Measurements from ENCODE around the gene RNU7-1. TPM values are rescaled to one million over a fixed set of nuclear protein-coding genes. Genes with fewer than 3 reads are reported as not detected.

The RNU7-1 gene
- total and polyA plus RNA-seq, 2 experiments from 2014 or later, result not detected

DNA sequence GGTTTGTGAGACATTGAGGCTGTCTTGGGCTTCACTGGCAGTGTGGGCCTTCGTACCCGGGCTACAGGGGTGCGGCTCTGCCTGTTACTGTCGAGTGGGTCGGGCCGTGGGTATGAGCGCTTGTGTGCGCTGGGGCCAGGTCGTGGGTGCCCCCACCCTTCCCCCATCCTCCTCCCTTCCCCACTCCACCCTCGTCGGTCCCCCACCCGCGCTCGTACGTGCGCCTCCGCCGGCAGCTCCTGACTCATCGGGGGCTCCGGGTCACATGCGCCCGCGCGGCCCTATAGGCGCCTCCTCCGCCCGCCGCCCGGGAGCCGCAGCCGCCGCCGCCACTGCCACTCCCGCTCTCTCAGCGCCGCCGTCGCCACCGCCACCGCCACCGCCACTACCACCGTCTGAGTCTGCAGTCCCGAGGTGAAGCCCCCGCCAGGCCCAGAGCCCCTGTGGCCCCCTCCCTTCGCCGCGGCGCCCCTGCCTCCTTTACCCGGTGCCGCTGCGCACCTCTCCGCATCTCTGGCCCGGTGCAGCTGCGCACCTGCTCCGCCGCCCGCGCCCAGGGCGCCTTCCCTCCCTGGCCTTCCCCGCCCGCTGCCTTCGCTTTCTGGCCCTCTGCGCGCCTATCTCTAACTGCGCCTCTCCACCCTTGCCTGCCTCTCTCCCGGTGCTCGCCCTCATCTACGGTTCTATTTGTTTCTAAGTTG, 29.2 kb upstream of the RNU7-1 start, which contains the start of gene ENO2:
Gene ENO2 (plus strand): TSS at position 335 of the 701 bp plus-strand sequence. CDS start 1,253 bp downstream, outside the sequence.
- Histone ChIP-seq H3K27me3 (replicated peaks; ENCODE audit: insufficient read depth) (no peaks in the 10 kb centered on the region), H3K36me3 (ENCODE audit: low read depth) (no peaks in the 10 kb centered on the region), H3K9me2 (ENCODE audit: insufficient read depth) (no peaks in the 10 kb centered on the region), H3F3A (ENCODE audit: insufficient read depth) (no peaks in the 10 kb centered on the region), H3K4me1 (ENCODE audit: insufficient read depth) (peaks cover 10% of the 10 kb centered on the region; the same call in 1 of the 2 replicates), H3K4me3 (peak within 1 kb of the TSS; percentile 94), H3K9me3 (ENCODE audit: low read depth) (no peaks in the 10 kb centered on the region), H3K79me2 (ENCODE audit: insufficient read depth) (peaks cover 11% of the 10 kb centered on the region; the same call in 1 of the 2 replicates), H3K9ac (peak within 1 kb of the TSS; percentile 82), H2AFZ (peak within 1 kb of the TSS; percentile 89), H4K20me1 (ENCODE audit: insufficient read depth) (no peaks in the 10 kb centered on the region), H3K27ac (no peak within 1 kb of the TSS), H3K4me2 (ENCODE audit: unreplicated experiment) (peak within 1 kb of the TSS; percentile 86)
- 1 to 2% methylated on average over 51 to 68 of the region's 68 CpGs for WGBS, 2 experiments (ENCODE audit: low coverage in 1 of 2, low lambda C conversion rate in 2 of 2, missing lambda C conversion rate in 2 of 2)
- in situ Hi-C loops (cut with MboI), result no loop called here
- TF ChIP-seq EZH2 (IDR thresholded peaks at IDR 0.05; ENCODE audit: insufficient read depth, poor library complexity, severe bottlenecking) (no peak), EZH2phosphoT487 (IDR thresholded peaks at IDR 0.05; ENCODE audit: insufficient read depth, low read depth) (no peak)
- DNase-seq, result peak; percentile 92

DNA sequence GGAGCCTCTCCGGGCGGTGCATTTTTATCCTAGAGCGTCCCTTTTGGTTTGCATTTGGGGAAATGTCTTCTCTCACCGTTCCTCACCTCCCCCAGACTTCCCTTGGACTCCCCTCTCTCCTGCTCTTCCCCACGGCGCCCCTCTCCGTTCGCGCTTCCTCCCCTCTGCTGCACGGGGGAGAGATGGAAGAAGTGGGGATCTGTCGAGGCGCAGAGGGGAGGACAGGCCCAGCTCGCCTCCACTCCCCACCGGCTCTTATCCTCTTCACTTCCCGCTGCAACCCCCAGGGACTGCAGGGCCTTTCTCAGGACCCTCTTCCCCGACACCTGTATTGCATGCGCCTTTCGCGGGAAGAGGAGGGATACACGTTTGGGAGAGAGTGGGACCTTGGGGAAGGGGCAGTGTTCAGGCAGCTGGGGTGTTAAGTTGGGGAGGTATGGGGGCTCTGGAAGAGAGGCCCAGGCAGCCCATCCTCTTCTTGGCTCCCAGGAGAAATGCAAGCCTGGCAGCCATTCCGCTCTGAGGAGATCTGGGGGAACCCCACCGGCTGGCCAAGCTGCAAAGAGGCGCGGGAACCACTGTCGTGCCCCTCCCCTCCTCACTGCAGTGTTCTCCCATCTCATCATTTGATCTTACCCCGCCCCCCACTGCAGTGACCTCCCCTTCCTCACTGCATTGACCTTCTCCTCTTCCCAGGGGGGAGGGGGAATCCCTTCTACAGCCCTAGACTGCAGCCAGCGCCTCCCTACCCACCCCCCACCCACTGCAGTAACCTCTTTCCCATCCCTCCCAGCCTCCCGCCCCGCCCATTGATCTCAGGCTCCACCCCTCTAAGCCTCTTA, 28.4 kb upstream of the RNU7-1 start:
- no peak for DNase-seq
- Histone ChIP-seq H3K36me3 (ENCODE audit: low read depth) (no peaks in the 10 kb centered on the region), H3K27ac (no peak overlapping the region), H3K4me1 (ENCODE audit: insufficient read depth) (peaks cover 10% of the 10 kb centered on the region; the same call in 1 of the 2 replicates), H3K9me2 (ENCODE audit: insufficient read depth) (no peaks in the 10 kb centered on the region), H3K9ac (peak overlapping the region; percentile 82), H3K79me2 (ENCODE audit: insufficient read depth) (peaks cover 11% of the 10 kb centered on the region; the same call in 1 of the 2 replicates), H3K27me3 (replicated peaks; ENCODE audit: insufficient read depth) (no peaks in the 10 kb centered on the region), H4K20me1 (ENCODE audit: insufficient read depth) (no peaks in the 10 kb centered on the region), H3K4me3 (peak overlapping the region; percentile 94), H3K4me2 (ENCODE audit: unreplicated experiment) (peak overlapping the region; percentile 86), H3K9me3 (ENCODE audit: low read depth) (no peaks in the 10 kb centered on the region), H2AFZ (peak overlapping the region; percentile 89), H3F3A (ENCODE audit: insufficient read depth) (no peaks in the 10 kb centered on the region)
- in situ Hi-C loops (cut with MboI), result no loop called here
- TF ChIP-seq EZH2phosphoT487 (IDR thresholded peaks at IDR 0.05; ENCODE audit: insufficient read depth, low read depth) (no peak), EZH2 (IDR thresholded peaks at IDR 0.05; ENCODE audit: insufficient read depth, poor library complexity, severe bottlenecking) (no peak)
- WGBS, 2 experiments (ENCODE audit: low coverage in 1 of 2, low lambda C conversion rate in 2 of 2, missing lambda C conversion rate in 2 of 2), result 13 to 14% methylated on average over 24 to 29 of the region's 29 CpGs

DNA sequence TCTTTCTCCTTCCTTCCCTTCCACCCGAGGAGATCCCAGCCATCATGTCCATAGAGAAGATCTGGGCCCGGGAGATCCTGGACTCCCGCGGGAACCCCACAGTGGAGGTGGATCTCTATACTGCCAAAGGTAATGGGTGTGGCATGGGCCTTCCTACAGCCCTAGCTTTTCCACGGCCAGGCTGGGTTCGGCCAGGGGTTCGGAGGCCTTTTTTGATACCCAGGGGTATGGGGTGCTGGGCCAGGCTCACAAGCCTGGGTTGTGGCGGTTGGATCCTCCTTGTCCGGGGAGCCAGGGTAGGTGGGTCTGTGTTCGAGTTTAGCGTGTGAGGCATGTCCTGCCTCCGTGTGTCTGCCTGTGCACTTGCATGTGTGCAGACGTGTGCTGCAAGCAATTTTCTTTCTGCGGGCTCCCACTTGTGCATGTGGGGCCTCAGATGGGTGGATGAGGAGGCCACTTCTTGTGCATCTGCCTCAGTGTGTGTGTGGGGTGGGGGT, 27.8 kb upstream of the RNU7-1 start:
- H3K27ac ChIP-seq, result no peak overlapping the region
- TF ChIP-seq EZH2phosphoT487 (IDR thresholded peaks at IDR 0.05; ENCODE audit: insufficient read depth, low read depth), result no peak
- TF ChIP-seq EZH2 (IDR thresholded peaks at IDR 0.05; ENCODE audit: insufficient read depth, poor library complexity, severe bottlenecking), result no peak
- H3K9me3 ChIP-seq (ENCODE audit: low read depth), result no peaks in the 10 kb centered on the region
- no peaks in the 10 kb centered on the region for H3K36me3 ChIP-seq (ENCODE audit: low read depth)
- no peaks in the 10 kb centered on the region for H4K20me1 ChIP-seq (ENCODE audit: insufficient read depth)
- no peak for DNase-seq
- H3K4me1 ChIP-seq (ENCODE audit: insufficient read depth), result peaks cover 10% of the 10 kb centered on the region; the same call in 1 of the 2 replicates
- H3K27me3 ChIP-seq (replicated peaks; ENCODE audit: insufficient read depth), result no peaks in the 10 kb centered on the region
- no peak overlapping the region for H3K9ac ChIP-seq
- no peak overlapping the region for H2AFZ ChIP-seq
- H3F3A ChIP-seq (ENCODE audit: insufficient read depth), result no peaks in the 10 kb centered on the region
- no peak overlapping the region for H3K4me2 ChIP-seq (ENCODE audit: unreplicated experiment)
- 78 to 81% methylated on average over 14 of the region's 14 CpGs for WGBS, 2 experiments (ENCODE audit: low coverage in 1 of 2, low lambda C conversion rate in 2 of 2, missing lambda C conversion rate in 2 of 2)
- in situ Hi-C loops (cut with MboI), result no loop called here
- peaks cover 11% of the 10 kb centered on the region; the same call in 1 of the 2 replicates for H3K79me2 ChIP-seq (ENCODE audit: insufficient read depth)
- H3K9me2 ChIP-seq (ENCODE audit: insufficient read depth), result no peaks in the 10 kb centered on the region
- H3K4me3 ChIP-seq, result peak overlapping the region; percentile 94
